ENCODE measurements around the gene CEP72.
"Not testable (repeated sequence)": the region's sequence is repeated elsewhere in the genome, so short reads cannot be mapped to it uniquely, and the experiment has no call there.

CEP72 gene

GRCh38 chr5:617896-618295 is 5.8 kb downstream of the CEP72 start:
- DNase-seq (ENCODE audit: low read depth in 2 of 2), result no peak

GRCh38 chr5:618450-618849 is 6.3 kb downstream of the CEP72 start:
- DNase-seq (ENCODE audit: low read depth in 2 of 2), result no peak

- DNase-seq (ENCODE audit: low read depth in 2 of 2), result no peak
Measured at GRCh38 chr5:619444-619843, 7.3 kb downstream of the CEP72 start.

- no peak for DNase-seq (ENCODE audit: low read depth in 2 of 2)
Measured at GRCh38 chr5:620152-620551, 8.0 kb downstream of the CEP72 start.

- DNase-seq (ENCODE audit: low read depth in 2 of 2), result no peak
Measured at GRCh38 chr5:620586-621180, 8.5 kb downstream of the CEP72 start.

- no peak for DNase-seq (ENCODE audit: low read depth in 2 of 2)
Measured at GRCh38 chr5:621341-621761, 9.2 kb downstream of the CEP72 start.

- DNase-seq (ENCODE audit: low read depth in 2 of 2), result no peak
Measured at GRCh38 chr5:622359-622758, 10.2 kb downstream of the CEP72 start.

GRCh38 chr5:622946-623522 is 10.9 kb downstream of the CEP72 start:
- no peak for DNase-seq (ENCODE audit: low read depth in 2 of 2)

- DNase-seq (ENCODE audit: low read depth in 2 of 2), result no peak
Measured at GRCh38 chr5:623531-623930, 11.4 kb downstream of the CEP72 start.

GRCh38 chr5:624118-624950 is 12.2 kb downstream of the CEP72 start:
- no peak for DNase-seq (ENCODE audit: low read depth in 2 of 2)

- DNase-seq (ENCODE audit: low read depth in 2 of 2), result no peak
Measured at GRCh38 chr5:624951-625230, 12.8 kb downstream of the CEP72 start.

- no peak for DNase-seq (ENCODE audit: low read depth in 2 of 2)
Measured at GRCh38 chr5:625516-625915, 13.4 kb downstream of the CEP72 start.

- DNase-seq (ENCODE audit: low read depth in 2 of 2), result no peak
Measured at GRCh38 chr5:626850-627249, 14.7 kb downstream of the CEP72 start.

- DNase-seq (ENCODE audit: low read depth in 2 of 2), result no peak
Measured at GRCh38 chr5:627840-628239, 15.7 kb downstream of the CEP72 start.

GRCh38 chr5:628351-629205 is 16.4 kb downstream of the CEP72 start:
- not testable (repeated sequence) for DNase-seq (ENCODE audit: low read depth in 2 of 2)

GRCh38 chr5:633501-633955 is 21.4 kb downstream of the CEP72 start:
- no peak for DNase-seq (ENCODE audit: low read depth in 2 of 2)

GRCh38 chr5:634191-634590 is 22.1 kb downstream of the CEP72 start:
- no peak for DNase-seq (ENCODE audit: low read depth in 2 of 2)

- no peak for DNase-seq (ENCODE audit: low read depth in 2 of 2)
Measured at GRCh38 chr5:635306-636055, 23.3 kb downstream of the CEP72 start.

- DNase-seq (ENCODE audit: low read depth in 2 of 2), result no peak
Measured at GRCh38 chr5:636951-637350, 24.8 kb downstream of the CEP72 start.

GRCh38 chr5:637581-638450 is 25.7 kb downstream of the CEP72 start:
- DNase-seq (ENCODE audit: low read depth in 2 of 2), result no peak

Measured in activated CD8-positive, alpha-beta memory T cell treated with anti-CD3 and anti-CD28 coated beads for 4 hours (primary cell).